GM12878 (cell line): ENCODE results near the gene SLC4A1. TPM values are rescaled to one million over a fixed set of nuclear protein-coding genes. Genes with fewer than 3 reads are reported as not detected.

Source experiments
- ATF7 ChIP-seq: fragments of 450-650 bp; IDR thresholded peaks from 2 replicates; pipeline ENCODE4 v1.6.1; 2016; ENCODE audit warnings: low read depth, mild to moderate bottlenecking
- BRCA1 ChIP-seq: IDR thresholded peaks from 2 replicates; pipeline ENCODE4 v1.6.1; 2011; ENCODE audit warnings: low read depth, low read length, improper control_type of control experiment
- CHD2 ChIP-seq: IDR thresholded peaks from 2 replicates; pipeline ENCODE4 v1.6.1; 2011; ENCODE audit warnings: low read depth, low read length, improper control_type of control experiment, borderline replicate concordance
- CREM ChIP-seq: IDR thresholded peaks from 2 replicates; pipeline ENCODE4 v1.6.1; 2014; ENCODE audit warnings: antibody characterized with exemption, low read depth
- E2F4 ChIP-seq: IDR thresholded peaks from 2 replicates; pipeline ENCODE4 v1.6.1; 2012; ENCODE audit warnings: low read depth, low read length, improper control_type of control experiment
- ETV6 ChIP-seq, 2 experiments: fragments of 450-650 bp in 1 of 2; IDR thresholded peaks in 1 of 2; conservative IDR thresholded peaks in 1 of 2; 2 replicates each; pipeline ENCODE4 v1.6.1; 2014; ENCODE audit warnings: antibody characterized with exemption in 1 of 2, borderline replicate concordance in 1 of 2, low read depth in 1 of 2, mild to moderate bottlenecking in 1 of 2, moderate library complexity in 1 of 2
- MAX ChIP-seq: IDR thresholded peaks from 2 replicates; pipeline ENCODE4 v1.6.1; 2012; ENCODE audit warnings: low read depth, low read length, improper control_type of control experiment
- MTA2 ChIP-seq: fragments of 450-650 bp; IDR thresholded peaks from 2 replicates; pipeline ENCODE4 v1.6.1; 2016; ENCODE audit warnings: low read depth, mild to moderate bottlenecking, moderate library complexity
- MTA3 ChIP-seq: IDR thresholded peaks from 2 replicates; pipeline ENCODE4 v1.6.1; 2012; ENCODE audit warnings: low read length, inconsistent platforms, borderline replicate concordance
- NFYA ChIP-seq: IDR thresholded peaks from 2 replicates; pipeline ENCODE4 v1.6.1; 2011; ENCODE audit warnings: low read depth, mild to moderate bottlenecking, low read length, improper control_type of control experiment, borderline replicate concordance
- NR2C2 ChIP-seq: IDR thresholded peaks from 2 replicates; pipeline ENCODE4 v1.6.1; 2011; ENCODE audit warnings: borderline replicate concordance, low read depth; ENCODE audit not compliant: control insufficient read depth, insufficient read length
- NRF1 ChIP-seq: conservative IDR thresholded peaks from 2 replicates; pipeline ENCODE4 v1.6.1; 2011; ENCODE audit warnings: mild to moderate bottlenecking, low read depth, low read length, improper control_type of control experiment
- POLR2AphosphoS5 ChIP-seq: IDR thresholded peaks from 2 replicates; pipeline ENCODE4 v1.6.1; 2011; ENCODE audit warnings: mild to moderate bottlenecking, low read length, inconsistent platforms
- PRDM15 ChIP-seq: fragments of 450-650 bp; formaldehyde crosslinking; IDR thresholded peaks from 2 replicates; pipeline ENCODE4 v1.4.0; 2020; ENCODE audit warnings: mild to moderate bottlenecking, moderate library complexity
- RAD51 ChIP-seq: fragments of 450-650 bp; IDR thresholded peaks from 2 replicates; pipeline ENCODE4 v1.6.1; 2016; ENCODE audit warnings: moderate library complexity, mild to moderate bottlenecking, inconsistent platforms
- RELB ChIP-seq: fragments of 450-650 bp; IDR thresholded peaks from 2 replicates; pipeline ENCODE4 v1.6.1; 2017; ENCODE audit warnings: low read depth, mild to moderate bottlenecking, moderate library complexity
- SREBF1 ChIP-seq: IDR thresholded peaks from 2 replicates; pipeline ENCODE4 v1.6.1; 2012; ENCODE audit warnings: mild to moderate bottlenecking, low read length
- ZBTB4 ChIP-seq: fragments of 450-650 bp; formaldehyde crosslinking; IDR thresholded peaks from 2 replicates; pipeline ENCODE4 v1.4.0; 2022; ENCODE audit warnings: mild to moderate bottlenecking, moderate library complexity
- ZNF24 ChIP-seq: fragments of 450-650 bp; IDR thresholded peaks from 2 replicates; pipeline ENCODE4 v1.6.1; 2017; ENCODE audit warnings: antibody characterized with exemption, mild to moderate bottlenecking
- ZSCAN29 ChIP-seq: fragments of 450-650 bp; IDR thresholded peaks from 2 replicates; pipeline ENCODE4 v1.6.1; 2017; ENCODE audit warnings: mild to moderate bottlenecking, moderate library complexity
- polyA plus RNA-seq, 11 experiments: library from polyadenylated mRNA; depleted of rRNA in 4 of 11; unstranded in 6 of 11; stranded (reverse) in 5 of 11; fragments of >200 nt; fragmentation: Nextera tagmentation in 4 of 11; fragmentation: Illumina TruSeq in 1 of 11; extraction: Ambion mirVana in 4 of 11; extraction: Trizol in 1 of 11; gene quantifications; 1 replicate in 1 of 11; 2 replicates in 10 of 11; pipeline versions ENCODE4 v1.2.1 to v1.2.3, GENCODE V29; 2011 to 2016; ENCODE audit warnings: inconsistent platforms in 2 of 11, missing spikeins in 2 of 11, low read depth in 1 of 11
- total RNA-seq, 4 experiments: library from RNA; depleted of rRNA in 3 of 4; stranded (reverse); fragments of >200 nt in 3 of 4; fragmentation: Illumina TruSeq in 1 of 4; extraction: Trizol in 1 of 4; gene quantifications; 2 replicates each; pipeline versions ENCODE4 v1.2.1 to v1.2.3, GENCODE V29; 2013 to 2021

Gene SLC4A1
- total and polyA plus RNA-seq, 10 of the 15 experiments (the other 5 are each of a cell fraction or from before 2014, with no cell fraction given), result 0.03 TPM; not detected in 9

- TF ChIP-seq ZBTB4 (CRISPR knock-in tag), result no peak
- peak; percentile 73; the same call in 1 of the 2 replicates for TF ChIP-seq MTA3
- no peak for TF ChIP-seq BRCA1
- no peak for TF ChIP-seq NR2C2
- TF ChIP-seq RELB, result 0 out of 2 replicates have a peak, but pooled peaks have one; percentile 9
- no peak for TF ChIP-seq CREM
- TF ChIP-seq NFYA, result no peak
- TF ChIP-seq ATF7, result no peak
- no peak for TF ChIP-seq ZSCAN29
- TF ChIP-seq PRDM15 (CRISPR knock-in tag), result no peak
- TF ChIP-seq RAD51, result no peak
- no peak for TF ChIP-seq CHD2
- no peak for TF ChIP-seq ETV6 (conservative IDR thresholded peaks at IDR 0.05 in 1 of 2, IDR thresholded peaks at IDR 0.05 in 1 of 2; ENCODE audit: borderline replicate concordance in 1 of 2, low read depth in 1 of 2)
- no peak for TF ChIP-seq MTA2
- TF ChIP-seq E2F4, result no peak
- no peak for TF ChIP-seq SREBF1
- TF ChIP-seq POLR2AphosphoS5, result no peak; the same call in 1 of the 2 replicates
- TF ChIP-seq MAX, result no peak
- no peak for TF ChIP-seq ZNF24
- no peak for TF ChIP-seq NRF1
These were observed 46.7 kb downstream of the SLC4A1 start (continued) for GRCh38 chr17:44221084-44221861.
